ENCODE results near the gene SCGB1D2.

SCGB1D2 gene

DNA sequence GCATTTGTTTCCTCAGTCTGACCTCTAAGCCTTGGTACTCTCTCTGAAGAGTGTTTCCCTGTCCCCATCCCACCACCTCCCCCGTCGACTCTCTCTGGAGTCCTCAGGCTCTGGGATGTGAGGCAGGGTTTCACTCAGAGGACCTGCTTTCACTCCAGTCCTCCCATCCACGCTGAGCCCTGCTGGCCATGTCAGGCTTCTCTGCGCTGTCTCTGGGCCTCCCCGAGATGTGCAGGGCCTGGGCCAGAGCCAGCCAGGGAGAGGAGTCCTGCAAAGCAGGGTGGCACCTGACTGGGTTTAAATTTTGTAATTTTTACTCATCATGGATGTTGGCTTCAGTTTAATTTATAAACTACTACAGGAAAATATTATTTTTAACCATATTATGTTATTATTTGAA, 31.2 kb downstream of the SCGB1D2 start:
- H3K4me3 ChIP-seq (ENCODE audit: low read length) = no peak overlapping the region
- no peak for DNase-seq (ENCODE audit: low read depth)
- TF ChIP-seq, protein P1, sequence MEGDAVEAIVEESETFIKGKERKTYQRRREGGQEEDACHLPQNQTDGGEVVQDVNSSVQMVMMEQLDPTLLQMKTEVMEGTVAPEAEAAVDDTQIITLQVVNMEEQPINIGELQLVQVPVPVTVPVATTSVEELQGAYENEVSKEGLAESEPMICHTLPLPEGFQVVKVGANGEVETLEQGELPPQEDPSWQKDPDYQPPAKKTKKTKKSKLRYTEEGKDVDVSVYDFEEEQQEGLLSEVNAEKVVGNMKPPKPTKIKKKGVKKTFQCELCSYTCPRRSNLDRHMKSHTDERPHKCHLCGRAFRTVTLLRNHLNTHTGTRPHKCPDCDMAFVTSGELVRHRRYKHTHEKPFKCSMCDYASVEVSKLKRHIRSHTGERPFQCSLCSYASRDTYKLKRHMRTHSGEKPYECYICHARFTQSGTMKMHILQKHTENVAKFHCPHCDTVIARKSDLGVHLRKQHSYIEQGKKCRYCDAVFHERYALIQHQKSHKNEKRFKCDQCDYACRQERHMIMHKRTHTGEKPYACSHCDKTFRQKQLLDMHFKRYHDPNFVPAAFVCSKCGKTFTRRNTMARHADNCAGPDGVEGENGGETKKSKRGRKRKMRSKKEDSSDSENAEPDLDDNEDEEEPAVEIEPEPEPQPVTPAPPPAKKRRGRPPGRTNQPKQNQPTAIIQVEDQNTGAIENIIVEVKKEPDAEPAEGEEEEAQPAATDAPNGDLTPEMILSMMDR (conservative IDR thresholded peaks at IDR 0.05; ENCODE audit: low read depth, low read length) = no peak

DNA sequence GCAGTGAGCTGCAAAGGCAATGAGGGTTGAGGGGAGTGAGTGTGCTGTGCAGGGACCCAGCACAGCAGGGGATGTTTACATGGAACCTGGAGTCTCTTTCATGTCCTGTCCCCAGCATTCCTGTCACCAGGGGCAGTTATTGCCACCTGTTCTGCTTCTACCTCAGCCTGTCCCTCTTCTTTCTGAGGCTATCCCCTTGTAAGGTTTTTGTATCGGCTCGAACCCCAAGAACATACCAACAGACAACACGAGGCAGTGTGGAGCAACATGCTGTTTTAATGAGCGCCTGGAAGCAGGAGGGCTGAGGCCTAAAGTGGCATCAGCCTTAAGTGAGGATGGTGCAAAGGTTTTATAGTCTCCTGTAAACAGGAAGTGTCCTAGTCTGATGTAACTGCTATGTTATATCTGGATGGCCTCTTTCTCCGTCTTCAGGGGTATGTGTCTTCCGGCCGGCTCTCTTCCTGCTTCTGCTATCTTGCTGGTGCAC, 31.8 kb downstream of the SCGB1D2 start:
- no peak overlapping the region for H3K4me3 ChIP-seq (ENCODE audit: low read length)
- DNase-seq (ENCODE audit: low read depth) = no peak
- TF ChIP-seq, protein P1 (conservative IDR thresholded peaks at IDR 0.05; ENCODE audit: low read depth, low read length) = no peak

DNA sequence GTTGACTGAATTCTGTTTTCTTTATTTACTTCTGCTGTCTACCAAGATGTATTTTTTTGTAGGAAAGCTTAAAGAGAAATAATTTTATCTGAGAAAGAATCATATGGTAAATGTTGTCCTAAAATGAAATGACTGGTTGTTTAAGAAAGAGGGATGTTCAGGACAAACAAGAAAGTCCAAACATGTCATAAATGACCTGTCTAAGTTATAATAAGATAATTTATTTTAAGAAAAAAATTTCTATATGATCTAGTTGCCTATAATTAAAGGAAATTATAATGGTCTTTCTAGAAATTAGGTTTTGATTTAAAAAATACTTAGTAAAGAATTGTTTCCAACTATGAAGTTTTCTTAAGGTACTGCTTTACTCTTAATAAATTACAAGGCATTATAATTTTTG, 38.4 kb downstream of the SCGB1D2 start:
- DNase-seq (ENCODE audit: low read depth) = no peak
- no peak overlapping the region for H3K4me3 ChIP-seq (ENCODE audit: low read length)
- TF ChIP-seq, protein P1 (conservative IDR thresholded peaks at IDR 0.05; ENCODE audit: low read depth, low read length) = no peak

Measured in retinal pigment epithelial cell (primary cell).